NCI-H2196 (cell line): ENCODE measurements around the gene ECE1.
A peak's percentile ranks its signal among the peaks of the same experiment; 100 is the strongest.
"Not testable (repeated sequence)": the region's sequence is repeated elsewhere in the genome, so short reads cannot be mapped to it uniquely, and the experiment has no call there.

Experiments used
- DNase-seq: peaks from one replicate; lab custom pipeline; 2025; ENCODE audit not compliant: unreplicated experiment; lab: John Stamatoyannopoulos, UW

ECE1 gene

DNA sequence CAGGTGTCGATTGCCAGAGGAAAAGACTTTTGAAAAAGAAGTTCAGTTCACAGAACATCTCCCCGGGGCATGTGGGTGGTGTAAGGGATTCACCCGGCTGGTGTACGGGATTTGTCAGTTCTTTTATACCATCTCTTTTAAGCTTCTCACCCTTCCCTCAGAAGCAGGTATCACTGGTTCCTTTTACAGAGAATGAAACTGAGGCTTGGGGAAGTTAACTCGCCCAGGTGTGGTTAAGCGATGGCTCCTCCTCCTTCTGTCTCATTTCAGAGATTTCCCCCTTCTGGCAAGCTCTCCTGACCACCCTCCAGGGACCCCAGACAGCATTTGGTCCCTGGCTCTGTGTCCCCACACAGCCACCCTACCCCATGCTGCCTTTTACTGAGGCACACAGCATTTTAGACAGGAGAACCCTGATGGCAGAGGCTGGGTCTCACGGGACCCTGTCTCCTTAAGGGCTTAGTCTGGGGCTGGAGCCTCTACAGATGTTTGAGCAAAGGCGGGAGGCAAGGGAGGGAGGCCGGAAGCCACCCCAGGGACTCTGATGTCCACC is 2.8 kb upstream of the ECE1 start:
- DNase-seq, result no peak

DNA sequence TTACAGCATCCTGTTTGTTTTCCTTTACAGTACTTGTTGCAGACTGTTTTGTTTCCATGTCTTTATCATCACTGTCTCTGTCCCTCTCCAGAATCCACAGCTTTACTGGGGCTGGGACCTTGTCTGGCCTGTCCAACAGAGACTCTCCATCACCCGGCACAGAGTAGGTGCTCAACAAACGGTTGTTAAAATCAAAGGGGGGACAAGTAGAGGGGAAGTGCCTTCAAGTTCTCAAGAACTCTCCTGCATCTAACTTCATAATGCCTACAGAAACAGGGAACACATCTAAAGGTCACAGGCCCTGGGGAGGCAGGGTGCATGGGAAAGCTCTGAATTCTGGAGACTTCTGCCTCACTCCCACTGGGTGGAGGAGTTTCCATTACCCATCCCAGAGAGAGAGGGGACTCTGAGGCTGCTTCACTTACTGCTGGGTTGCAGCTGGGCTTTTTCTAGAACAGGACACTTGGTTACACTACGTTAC is 2.3 kb upstream of the ECE1 start:
- no peak for DNase-seq

DNA sequence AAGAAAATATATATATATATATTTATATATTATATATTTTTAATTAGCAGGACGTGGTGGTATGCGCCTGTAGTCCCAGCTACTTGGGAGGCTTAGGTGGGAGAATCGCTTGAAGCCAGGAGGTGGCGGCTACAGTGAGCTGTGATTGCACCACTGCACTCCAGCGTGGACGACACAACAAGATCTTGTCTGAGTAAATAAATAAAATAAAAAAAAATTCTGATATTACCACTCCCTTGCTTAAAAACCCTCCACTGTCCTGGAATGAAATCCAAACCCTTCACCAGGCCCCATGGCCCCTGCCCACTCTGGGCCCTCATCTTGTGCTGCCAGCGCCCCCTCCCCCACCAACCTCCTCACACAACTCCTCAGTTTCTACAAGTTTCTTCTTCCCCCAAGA is 1.7 kb upstream of the ECE1 start:
- no peak for DNase-seq

DNA sequence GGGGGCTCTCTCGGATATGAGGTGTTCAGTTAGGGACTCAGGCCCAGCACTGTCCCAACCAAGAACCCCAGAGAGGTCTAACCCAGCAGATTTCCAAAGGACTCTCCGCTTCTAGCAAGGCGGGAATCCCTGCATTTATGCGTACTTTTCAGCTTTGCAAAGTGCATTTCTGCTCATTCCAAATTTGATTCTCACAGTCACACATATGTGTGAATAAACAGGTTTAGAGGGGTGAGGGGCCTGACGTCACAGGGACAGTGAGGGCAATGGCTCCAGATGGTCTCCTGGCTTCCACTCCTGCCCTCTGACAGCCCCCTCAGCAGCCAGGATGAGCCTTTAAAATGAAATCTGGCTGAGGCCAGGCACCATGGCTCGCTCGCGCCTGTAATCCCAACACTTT is 921 bp upstream of the ECE1 start:
- no peak for DNase-seq

DNA sequence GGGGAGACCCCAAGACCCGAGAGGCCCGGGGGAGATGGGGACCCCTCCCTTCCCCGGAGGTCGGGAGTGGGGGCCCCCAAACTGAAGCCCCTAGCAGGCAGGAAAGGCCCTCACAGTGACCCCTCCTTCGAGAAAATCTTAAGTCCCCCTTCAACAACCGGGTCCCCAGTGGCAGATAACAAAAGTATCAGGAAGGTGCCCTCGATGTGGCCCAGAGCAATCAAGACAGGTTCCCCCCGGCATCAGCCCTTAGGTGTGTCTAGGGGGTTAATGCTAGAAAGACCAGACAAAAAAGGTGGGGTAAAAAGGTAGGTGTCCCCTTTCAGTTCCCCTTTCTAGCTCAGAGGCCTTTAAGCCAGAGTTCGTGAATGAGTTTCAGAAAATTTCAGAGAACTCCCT is 282 bp upstream of the ECE1 start:
- DNase-seq, result no peak

GRCh38 chr1:21289127-21289526 is 1.1 kb downstream of the ECE1 start:
- no peak for DNase-seq

- no peak for DNase-seq
Measured at GRCh38 chr1:21287905-21288514, 2.3 kb downstream of the ECE1 start.

- DNase-seq, result not testable (repeated sequence)
Measured at GRCh38 chr1:21285386-21285785, 4.9 kb downstream of the ECE1 start.

GRCh38 chr1:21285055-21285372 is 5.2 kb downstream of the ECE1 start:
- DNase-seq, result no peak

DNA sequence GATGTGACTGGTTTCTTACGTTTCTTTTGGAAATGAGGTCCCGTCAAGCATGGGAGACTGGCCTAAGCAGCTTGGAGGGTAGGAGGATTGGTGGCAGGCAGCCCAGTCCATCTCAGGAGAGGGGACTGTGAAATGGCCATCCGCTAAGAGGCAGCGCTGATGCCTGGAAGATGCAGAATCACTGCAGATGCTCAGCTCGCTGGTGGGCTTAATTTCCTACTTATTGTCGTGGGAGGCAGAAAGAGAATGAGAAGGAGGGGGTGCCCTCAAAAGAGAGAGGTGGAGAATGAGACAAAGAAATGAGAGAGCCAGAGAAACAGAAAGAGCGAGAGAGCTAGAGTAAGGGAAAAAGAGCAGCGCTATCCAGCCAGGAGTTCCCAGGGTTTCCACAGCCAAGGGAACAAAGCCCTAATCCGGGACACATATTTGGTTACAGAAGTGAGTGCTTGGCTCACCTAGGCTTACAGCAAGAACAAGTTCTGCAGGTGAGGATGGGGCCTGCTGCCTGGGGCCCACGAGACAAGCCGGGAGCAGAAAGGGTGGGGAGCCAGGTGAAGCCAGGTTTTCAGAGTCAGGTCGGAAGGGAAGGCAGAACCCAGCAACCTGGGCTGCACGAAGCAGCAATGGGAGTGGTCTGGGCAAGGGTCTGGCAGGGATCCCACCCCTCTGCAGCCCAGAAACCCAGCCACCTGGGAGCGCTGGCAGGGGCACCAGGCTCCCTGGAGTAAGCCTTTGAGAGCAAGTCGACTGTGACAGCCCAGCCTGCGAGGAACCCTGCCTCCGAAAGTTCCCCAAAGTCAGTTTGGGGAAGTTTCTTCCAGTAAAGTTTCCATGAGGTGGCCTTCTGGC is 5.8 kb downstream of the ECE1 start:
- DNase-seq, result no peak

- no peak for DNase-seq
Measured at GRCh38 chr1:21283524-21283923, 6.7 kb downstream of the ECE1 start.

DNA sequence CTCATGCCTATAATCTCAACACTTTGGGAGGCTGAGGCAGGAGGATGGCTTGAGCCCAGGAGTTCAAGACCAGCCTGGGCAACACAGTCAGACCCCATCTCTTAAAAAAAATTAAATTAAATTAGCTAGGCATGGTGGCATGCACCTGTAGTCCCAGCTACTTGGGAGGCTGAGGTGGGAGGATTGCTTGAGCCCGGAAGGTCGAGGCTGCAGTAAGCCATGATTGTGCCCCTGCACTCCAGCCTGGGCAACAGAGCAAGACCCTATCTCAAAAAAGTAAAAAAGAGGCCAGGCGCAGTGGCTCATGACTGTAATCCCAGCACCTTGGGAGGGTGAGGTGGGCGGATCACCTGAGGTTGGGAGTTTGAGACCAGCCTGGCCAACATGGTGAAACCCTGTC is 8.2 kb downstream of the ECE1 start:
- not testable (repeated sequence) for DNase-seq

DNA sequence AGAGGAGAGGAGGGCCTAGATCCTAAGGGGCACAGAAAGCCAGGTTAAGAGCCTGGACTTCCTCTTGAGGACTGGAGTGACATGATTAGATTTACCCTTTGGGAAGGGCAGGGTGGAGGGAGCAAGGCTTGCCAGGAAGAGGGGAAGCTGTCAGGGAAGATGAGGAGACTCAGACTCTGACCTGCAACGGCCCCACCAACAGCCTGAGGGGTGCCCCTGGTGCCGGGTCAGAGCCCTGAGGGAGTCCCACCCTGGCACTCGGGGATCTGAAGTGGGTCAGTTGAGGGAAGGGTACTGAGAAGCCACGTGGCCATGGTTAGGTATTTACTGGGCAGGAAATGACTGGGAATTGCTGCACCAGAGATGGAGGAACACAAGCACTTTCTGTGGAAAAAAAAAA is 9.8 kb downstream of the ECE1 start:
- no peak for DNase-seq

GRCh38 chr1:21280011-21280471 is 10.2 kb downstream of the ECE1 start:
- no peak for DNase-seq

DNA sequence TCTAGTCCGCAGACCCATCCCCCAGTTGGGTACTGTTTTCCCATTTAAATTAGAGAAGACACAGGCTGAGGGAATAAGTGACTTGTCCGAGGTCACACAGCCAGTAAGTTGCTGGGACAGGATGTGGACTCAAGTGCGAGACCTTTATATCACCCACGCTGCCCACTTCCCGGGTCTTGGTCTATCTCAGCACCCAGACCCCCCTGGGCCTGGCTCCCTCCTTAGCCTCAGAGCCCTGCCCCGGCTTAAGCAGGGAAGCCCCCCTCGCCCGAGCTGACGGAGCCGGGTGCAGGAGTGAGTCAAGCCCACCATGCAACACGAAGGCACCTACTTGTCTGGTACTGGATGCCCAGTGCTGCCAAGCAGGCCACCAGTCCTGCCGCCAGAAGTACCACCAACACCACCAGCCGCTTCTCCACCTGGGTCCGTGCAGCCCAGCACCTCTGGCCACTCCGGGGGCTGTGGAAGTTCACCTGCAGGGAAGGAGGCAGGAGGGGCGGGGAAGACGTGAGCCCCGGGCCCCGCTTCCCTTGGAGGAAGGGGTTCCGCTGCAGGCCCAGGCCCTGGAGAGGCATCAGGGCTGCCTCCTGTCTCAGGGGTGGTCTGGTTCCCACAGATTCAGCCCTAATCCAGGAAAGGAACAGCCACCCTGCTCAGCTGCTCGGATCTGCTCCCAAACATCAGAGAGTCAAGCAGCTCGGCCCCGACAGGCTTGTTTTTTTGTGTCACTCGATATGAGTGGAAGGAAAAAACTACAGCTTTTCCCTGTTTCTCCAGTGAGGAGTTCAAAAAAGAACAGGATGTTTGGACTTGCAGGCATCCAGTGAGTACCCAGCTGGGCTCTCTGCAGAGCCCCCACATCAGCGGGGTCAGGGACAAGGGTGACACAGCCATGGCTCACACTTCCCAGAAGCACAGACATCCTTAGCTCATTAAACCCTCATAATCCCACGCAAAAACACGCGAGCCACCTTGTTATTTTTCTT is 11.1 kb downstream of the ECE1 start:
- DNase-seq, result no peak

- DNase-seq, result no peak
Measured at GRCh38 chr1:21278208-21278859, 11.9 kb downstream of the ECE1 start.

DNA sequence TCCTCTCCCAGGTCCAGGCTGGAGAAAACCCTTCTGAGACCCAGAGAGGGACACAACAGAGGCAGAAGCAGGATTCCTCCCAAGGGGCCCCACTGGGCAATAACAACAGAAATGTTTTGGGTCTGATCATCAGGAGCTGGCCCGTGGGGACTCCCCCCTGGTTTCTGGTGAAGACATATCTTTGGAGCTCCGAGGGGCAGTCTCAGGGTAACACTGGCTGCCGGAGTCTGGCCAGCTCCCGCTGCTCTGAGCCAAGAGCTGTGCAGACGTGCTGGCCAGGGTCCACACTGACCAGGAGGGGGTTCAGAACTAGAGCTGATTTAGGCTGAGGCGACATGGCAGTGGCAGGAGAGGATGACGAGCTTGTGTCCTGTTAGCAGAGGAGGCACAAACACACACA is 13.1 kb downstream of the ECE1 start:
- DNase-seq, result no peak

DNA sequence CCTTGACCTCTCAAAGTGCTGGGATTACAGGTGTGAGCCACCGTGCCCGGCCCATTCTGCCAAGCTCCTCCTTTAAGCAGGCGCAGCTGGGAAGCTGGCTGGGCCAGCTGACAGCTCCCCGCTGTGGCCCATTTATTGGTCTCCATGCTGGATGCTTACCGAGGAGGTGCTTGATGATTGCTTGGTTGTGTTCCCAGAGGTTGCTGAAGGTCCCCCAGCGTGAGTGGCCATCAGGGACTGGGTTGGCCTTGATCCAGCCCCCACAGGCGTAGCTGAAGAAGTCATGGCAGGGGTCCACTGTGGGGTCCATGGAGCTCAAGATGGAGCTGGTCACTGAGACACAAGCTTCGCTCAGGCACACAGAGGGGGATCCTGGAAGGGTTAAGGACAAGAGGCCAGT is 17.7 kb downstream of the ECE1 start:
- DNase-seq, result no peak

DNA sequence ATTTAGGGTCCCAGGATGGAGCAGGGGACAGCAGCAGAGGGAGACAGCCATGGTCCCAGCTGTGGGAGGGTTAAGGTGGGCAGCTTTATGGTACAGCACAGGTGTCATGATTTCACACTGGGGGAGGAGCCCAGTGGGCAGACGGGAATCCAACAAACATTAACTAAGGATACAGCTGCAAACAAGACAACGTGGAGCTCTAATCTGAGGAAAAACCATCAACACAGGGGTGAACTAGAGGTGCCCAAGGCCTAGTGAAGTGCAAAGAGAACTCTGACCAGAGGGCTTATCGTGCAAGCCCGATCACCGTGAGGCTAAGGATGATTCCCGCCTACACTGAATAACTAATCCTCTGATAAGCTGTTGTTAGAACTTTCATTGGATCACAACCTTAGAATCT is 18.7 kb downstream of the ECE1 start:
- no peak for DNase-seq

DNA sequence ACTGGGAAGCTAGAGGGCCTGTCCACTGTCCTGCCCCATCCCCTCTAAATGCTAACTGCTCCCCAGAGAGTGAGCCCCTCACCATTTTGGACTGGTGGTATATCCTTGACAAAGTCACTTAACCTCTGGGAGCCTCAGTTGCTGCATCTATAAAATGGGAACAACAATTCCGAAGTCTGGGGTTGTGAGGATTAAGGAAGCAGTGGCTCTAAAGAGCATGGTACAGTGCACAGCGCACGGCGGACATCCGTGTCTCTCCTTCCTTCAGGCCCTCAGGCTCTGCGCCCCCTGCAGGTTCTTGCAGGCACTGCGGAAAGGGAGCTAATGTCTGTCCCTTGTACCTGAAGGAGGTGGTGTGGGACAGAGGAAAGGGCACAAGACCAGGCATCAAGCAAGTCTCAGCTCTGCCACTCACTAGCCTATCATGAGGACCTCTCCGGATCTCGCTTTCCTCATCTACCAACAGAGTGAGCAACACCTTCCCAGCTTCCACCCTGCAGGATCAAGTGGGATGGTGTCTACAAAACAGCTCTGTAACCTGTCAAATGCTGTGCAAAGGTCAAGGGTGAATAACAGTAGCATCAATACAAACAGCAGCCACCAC is 20.1 kb downstream of the ECE1 start:
- DNase-seq, result peak; percentile 51
